Measurements from ENCODE around the gene ATP9B. TPM values are rescaled to one million over a fixed set of nuclear protein-coding genes. Genes with fewer than 3 reads are reported as not detected.
"Not testable (repeated sequence)": the region's sequence is repeated elsewhere in the genome, so short reads cannot be mapped to it uniquely, and the experiment has no call there.

Gene ATP9B
- total RNA-seq, 4 donors from 2014 or later = 26.0 to 37.4 (median 30.5) TPM

DNA sequence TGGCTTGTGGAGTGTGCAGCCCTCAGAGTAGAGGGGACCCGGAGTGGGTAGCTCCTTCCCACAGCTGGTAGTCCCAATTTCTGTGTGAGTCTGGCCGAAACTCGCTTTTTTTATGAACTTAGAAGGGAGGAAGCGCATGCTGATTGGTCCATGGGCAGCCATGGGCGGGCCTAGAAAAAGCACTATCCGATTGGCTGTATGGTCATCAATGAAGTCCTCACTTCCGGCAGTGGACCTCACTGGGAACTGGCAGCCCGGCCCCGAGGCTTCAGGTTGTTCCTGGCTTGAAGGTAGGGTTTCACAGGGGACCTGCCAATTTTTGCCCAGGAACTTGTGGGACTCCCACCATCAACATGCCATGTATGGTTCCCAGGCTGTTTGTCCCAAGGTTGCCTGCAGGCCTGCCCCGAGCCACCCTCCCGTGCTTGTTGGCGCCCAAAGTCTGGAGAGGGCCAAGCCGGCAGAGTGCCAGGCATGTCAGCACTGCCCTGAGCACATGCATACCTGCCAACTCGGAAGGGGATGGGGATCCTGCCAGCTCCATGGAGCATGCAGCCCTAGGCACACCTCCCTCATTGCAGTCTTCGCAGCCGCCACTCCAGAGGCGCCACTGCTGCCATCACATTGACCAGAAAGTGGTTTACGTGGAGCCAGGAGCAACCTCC lies 98.5 kb downstream of the ATP9B start:
- Histone ChIP-seq H3K27ac (replicated peaks in 1 of 4) (no peak overlapping the region), H3K9me3 (no peaks in the 10 kb centered on the region), H3K4me3 (no peak overlapping the region), H3K36me3 (peaks cover 9 to 38% (median 21%) of the 10 kb centered on the region in 4 donors), H3K27me3 (no peaks in the 10 kb centered on the region), H3K4me1 (peaks cover 0 to 9% (median 7%) of the 10 kb centered on the region in 4 donors)
- TF ChIP-seq EP300 (IDR thresholded peaks at IDR 0.05) (no peak), POLR2A (IDR thresholded peaks at IDR 0.05; ENCODE audit: low read depth) (no peak), POLR2AphosphoS5 (IDR thresholded peaks at IDR 0.05) (no peak)
- TF ChIP-seq, protein P1, sequence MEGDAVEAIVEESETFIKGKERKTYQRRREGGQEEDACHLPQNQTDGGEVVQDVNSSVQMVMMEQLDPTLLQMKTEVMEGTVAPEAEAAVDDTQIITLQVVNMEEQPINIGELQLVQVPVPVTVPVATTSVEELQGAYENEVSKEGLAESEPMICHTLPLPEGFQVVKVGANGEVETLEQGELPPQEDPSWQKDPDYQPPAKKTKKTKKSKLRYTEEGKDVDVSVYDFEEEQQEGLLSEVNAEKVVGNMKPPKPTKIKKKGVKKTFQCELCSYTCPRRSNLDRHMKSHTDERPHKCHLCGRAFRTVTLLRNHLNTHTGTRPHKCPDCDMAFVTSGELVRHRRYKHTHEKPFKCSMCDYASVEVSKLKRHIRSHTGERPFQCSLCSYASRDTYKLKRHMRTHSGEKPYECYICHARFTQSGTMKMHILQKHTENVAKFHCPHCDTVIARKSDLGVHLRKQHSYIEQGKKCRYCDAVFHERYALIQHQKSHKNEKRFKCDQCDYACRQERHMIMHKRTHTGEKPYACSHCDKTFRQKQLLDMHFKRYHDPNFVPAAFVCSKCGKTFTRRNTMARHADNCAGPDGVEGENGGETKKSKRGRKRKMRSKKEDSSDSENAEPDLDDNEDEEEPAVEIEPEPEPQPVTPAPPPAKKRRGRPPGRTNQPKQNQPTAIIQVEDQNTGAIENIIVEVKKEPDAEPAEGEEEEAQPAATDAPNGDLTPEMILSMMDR (IDR thresholded peaks at IDR 0.05) = no peak
- no peak for DNase-seq (ENCODE audit: extremely low spot score)
- 96% methylated on average over 10 of the region's 18 CpGs for WGBS
- intact Hi-C loops (cut with DNase I) = no loop called here

DNA sequence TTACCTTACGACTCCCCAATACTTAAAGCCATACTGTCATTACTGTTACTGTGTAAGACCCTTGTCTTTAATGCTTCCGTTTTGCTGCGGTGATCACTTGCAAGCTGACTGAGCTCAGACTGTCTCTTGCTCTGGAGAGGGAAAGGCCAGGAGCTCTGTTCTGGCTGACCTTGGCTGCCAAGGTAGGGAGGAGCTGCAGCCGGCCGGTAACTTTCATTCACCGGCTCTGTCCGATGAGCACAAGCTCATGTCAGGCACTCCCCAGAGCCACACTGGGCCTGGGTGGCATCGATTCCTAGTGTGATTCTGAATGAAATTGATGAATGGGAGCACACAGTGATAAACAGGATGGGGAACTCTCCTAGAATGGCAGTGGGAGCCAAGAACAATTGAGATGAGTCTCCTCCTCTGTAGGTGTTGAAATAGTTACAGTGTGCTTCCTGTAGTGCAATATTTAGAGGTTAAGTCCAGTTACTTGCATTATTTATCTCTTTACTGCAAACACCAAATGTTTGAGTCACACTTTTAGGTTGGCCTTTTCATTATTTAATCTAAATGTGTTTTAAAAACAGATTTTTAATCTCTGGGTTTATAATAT lies 100.9 kb downstream of the ATP9B start:
- intact Hi-C loops (cut with DNase I) = no loop called here
- Histone ChIP-seq H3K27ac (replicated peaks in 1 of 4) (no peak overlapping the region), H3K36me3 (peaks cover 9 to 33% (median 21%) of the 10 kb centered on the region in 4 donors), H3K4me1 (peaks cover 0 to 9% (median 7%) of the 10 kb centered on the region in 4 donors), H3K9me3 (no peaks in the 10 kb centered on the region), H3K4me3 (no peak overlapping the region), H3K27me3 (no peaks in the 10 kb centered on the region)
- WGBS = 69% methylated on average over 8 of the region's 8 CpGs
- TF ChIP-seq, protein P1 (IDR thresholded peaks at IDR 0.05) = no peak
- no peak for TF ChIP-seq POLR2A (IDR thresholded peaks at IDR 0.05; ENCODE audit: low read depth)
- DNase-seq (ENCODE audit: extremely low spot score) = no peak

DNA sequence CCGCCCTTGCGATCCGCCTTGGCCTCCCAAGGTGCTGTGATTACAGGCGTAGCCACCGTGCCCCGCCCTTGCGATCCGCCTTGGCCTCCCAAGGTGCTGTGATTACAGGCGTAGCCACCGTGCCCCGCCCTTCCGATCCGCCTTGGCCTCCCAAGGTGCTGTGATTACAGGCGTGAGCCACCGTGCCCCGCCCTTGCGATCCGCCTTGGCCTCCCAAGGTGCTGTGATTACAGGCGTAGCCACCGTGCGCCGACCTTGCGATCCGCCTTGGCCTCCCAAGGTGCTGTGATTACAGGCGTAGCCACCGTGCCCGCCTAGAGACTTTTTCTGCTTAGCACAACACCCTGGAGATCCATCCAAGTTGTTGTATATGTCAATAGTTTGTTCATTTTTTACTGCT lies 103.1 kb downstream of the ATP9B start:
- H3K4me3 ChIP-seq; H3K4me1 ChIP-seq; H3K9me3 ChIP-seq; DNase-seq (ENCODE audit: extremely low spot score); intact Hi-C loops (cut with DNase I); H3K27ac ChIP-seq (replicated peaks in 1 of 4); H3K27me3 ChIP-seq: not testable (repeated sequence)
- H3K36me3 ChIP-seq = peaks cover under 1 to 26% (median 7%) of the 10 kb centered on the region in 4 donors
- 98% methylated on average over 9 of the region's 27 CpGs for WGBS

DNA sequence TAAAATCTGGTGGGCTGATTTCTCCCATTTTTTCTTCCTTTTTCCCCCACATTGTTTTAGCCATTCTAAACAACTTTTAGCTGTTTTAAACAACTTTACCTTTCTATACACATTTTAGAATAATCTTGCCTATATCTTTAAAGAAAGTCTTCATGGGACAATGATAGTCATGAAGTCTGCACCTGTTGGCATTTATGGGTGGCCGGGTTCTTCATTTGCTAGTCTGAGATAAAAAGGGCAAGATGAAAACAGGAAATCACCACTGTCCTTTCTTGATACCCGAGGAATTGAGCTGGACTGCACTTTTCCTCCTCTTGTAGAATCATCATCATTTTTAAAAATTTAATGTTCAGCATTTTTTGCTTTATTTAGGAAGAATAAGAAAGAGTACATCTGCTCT lies 104.5 kb downstream of the ATP9B start:
- no peaks in the 10 kb centered on the region for H3K9me3 ChIP-seq
- no peak overlapping the region for H3K27ac ChIP-seq (replicated peaks in 1 of 4)
- H3K27me3 ChIP-seq = no peaks in the 10 kb centered on the region
- TF ChIP-seq POLR2AphosphoS5 (IDR thresholded peaks at IDR 0.05) (no peak), POLR2A (IDR thresholded peaks at IDR 0.05; ENCODE audit: low read depth) (no peak), EP300 (IDR thresholded peaks at IDR 0.05) (no peak)
- TF ChIP-seq, protein P1 (IDR thresholded peaks at IDR 0.05) = no peak
- no peak for DNase-seq (ENCODE audit: extremely low spot score)
- peaks cover 0 to 9% (median 7%) of the 10 kb centered on the region in 4 donors for H3K4me1 ChIP-seq
- no peak overlapping the region for H3K4me3 ChIP-seq
- 90% methylated on average over 2 of the region's 2 CpGs for WGBS
- H3K36me3 ChIP-seq = peaks cover 0 to 29% (median 3%) of the 10 kb centered on the region in 4 donors
- intact Hi-C loops (cut with DNase I) = no loop called here

DNA sequence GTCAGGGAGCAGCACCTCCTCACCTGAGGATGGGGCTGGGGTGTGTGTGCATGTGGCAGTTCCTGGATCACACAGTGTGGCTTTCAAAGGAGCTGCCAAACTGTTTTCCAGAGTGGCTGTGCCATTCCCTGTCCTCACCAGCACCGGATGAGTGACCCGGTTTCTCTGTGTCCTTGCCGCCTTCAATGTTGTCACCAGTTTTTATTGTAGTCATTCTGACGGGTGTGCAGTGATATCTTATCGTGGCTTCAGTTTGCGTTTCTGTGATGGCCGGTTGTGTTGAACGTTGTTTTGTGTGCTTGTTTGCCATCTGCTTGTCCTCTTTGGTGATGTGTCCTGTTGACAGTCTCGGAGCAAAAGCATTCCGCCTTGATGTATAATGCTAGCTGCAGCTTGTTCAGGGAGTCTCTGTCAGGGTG lies 108.9 kb downstream of the ATP9B start:
- intact Hi-C loops (cut with DNase I) = no loop called here
- no peaks in the 10 kb centered on the region for H3K27me3 ChIP-seq

More for the DNA sequence above, 108.9 kb downstream of the ATP9B start:
- H3K27ac ChIP-seq (replicated peaks in 1 of 4) = no peak overlapping the region
- 97% methylated on average over 9 of the region's 10 CpGs for WGBS
- H3K4me3 ChIP-seq = no peak overlapping the region
- H3K36me3 ChIP-seq = peaks cover 0 to 29% (median 2%) of the 10 kb centered on the region in 4 donors
- TF ChIP-seq EP300 (IDR thresholded peaks at IDR 0.05) (no peak), POLR2AphosphoS5 (IDR thresholded peaks at IDR 0.05) (no peak), POLR2A (IDR thresholded peaks at IDR 0.05; ENCODE audit: low read depth) (no peak)
- TF ChIP-seq, protein P1 (IDR thresholded peaks at IDR 0.05) = no peak
- no peaks in the 10 kb centered on the region for H3K4me1 ChIP-seq
- no peak for DNase-seq (ENCODE audit: extremely low spot score)
- H3K9me3 ChIP-seq = no peaks in the 10 kb centered on the region
